Measurements from ENCODE around the gene LKAAEAR1. TPM values are rescaled to one million over a fixed set of nuclear protein-coding genes. Genes with fewer than 3 reads are reported as not detected.

The LKAAEAR1 gene
- total and polyA plus RNA-seq, 2 of the 13 experiments (the other 11 are each of a cell fraction or from before 2014, with no cell fraction given), result not detected

- TF ChIP-seq ZNF775 (CRISPR knock-in tag; IDR thresholded peaks at IDR 0.05; ENCODE audit: borderline replicate concordance) (no peak), ZNF318 (CRISPR knock-in tag; IDR thresholded peaks at IDR 0.05) (peak; percentile 72; the same call in 1 of the 2 replicates), KIAA2018 (CRISPR knock-in tag; IDR thresholded peaks at IDR 0.05; ENCODE audit: borderline replicate concordance) (no peak), PHF21A (CRISPR knock-in tag; IDR thresholded peaks at IDR 0.05) (0 out of 2 replicates have a peak, but pooled peaks have one; percentile 15), SAFB2 (CRISPR knock-in tag; IDR thresholded peaks at IDR 0.05; ENCODE audit: borderline replicate concordance, low read depth) (0 out of 2 replicates have a peak, but pooled peaks have one; percentile 43), EEA1 (CRISPR knock-in tag; IDR thresholded peaks at IDR 0.05; ENCODE audit: borderline replicate concordance) (peak; percentile 75; the same call in 1 of the 2 replicates), AGO2 (optimal IDR thresholded peaks at IDR 0.05; ENCODE audit: low read depth, low read length) (no peak), BRD4 (CRISPR knock-in tag; IDR thresholded peaks at IDR 0.05) (no peak), HNF4A (CRISPR knock-in tag; IDR thresholded peaks at IDR 0.05) (no peak), MAFG (CRISPR knock-in tag; IDR thresholded peaks at IDR 0.05) (no peak), ZSCAN25 (CRISPR knock-in tag; IDR thresholded peaks at IDR 0.05) (no peak; the same call in none of the 2 replicates)
Measured at GRCh38 chr20:64080013-64080812, 4.0 kb downstream of the LKAAEAR1 start, which contains the start of gene OPRL1 (continued).

All from HepG2 (cell line).